PC-3 (cell line): ENCODE results near the gene SIPA1L3.

ENCODE experiments used
- EZH2 ChIP-seq: fragments of 300-600 bp; sonication (generic); IDR thresholded peaks from one replicate; pipeline ENCODE4 v1.6.1; 2017; ENCODE audit warnings: antibody characterized with exemption, mild to moderate bottlenecking, low read length; ENCODE audit not compliant: unreplicated experiment
- EZH2phosphoT487 ChIP-seq: fragments of 300-600 bp; sonication (generic); IDR thresholded peaks from 2 replicates; pipeline ENCODE4 v1.6.1; 2018; ENCODE audit warnings: mild to moderate bottlenecking, antibody characterized with exemption, low read length, borderline replicate concordance
- TF ChIP-seq, protein P1 (sequence below): fragments of 300-600 bp; sonication (generic); conservative IDR thresholded peaks from 2 replicates; pipeline ENCODE4 v1.5.1; 2017; ENCODE audit warnings: antibody characterized with exemption, low read depth, mild to moderate bottlenecking, low read length

DNA sequence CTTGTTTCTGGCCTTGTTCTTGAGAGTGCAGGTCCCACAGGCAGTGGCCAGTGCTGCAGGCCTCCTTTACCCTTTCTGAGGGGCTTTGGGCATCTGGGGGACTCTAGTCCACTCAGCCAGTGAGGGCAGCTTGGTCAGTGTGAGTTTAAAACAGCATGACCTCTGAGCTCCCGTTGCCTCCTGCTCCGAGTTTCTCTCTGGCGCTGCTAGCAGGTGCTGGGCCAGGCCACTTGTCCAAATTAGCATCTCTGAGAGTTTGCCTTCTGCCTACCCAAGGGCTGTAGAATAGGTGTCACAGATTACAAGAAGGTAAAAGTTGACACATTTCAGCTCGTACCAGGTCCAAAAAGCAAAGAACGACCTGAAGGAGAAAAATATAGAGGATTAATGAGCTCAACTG is 105.9 kb downstream of the SIPA1L3 start:
- TF ChIP-seq, protein P1, sequence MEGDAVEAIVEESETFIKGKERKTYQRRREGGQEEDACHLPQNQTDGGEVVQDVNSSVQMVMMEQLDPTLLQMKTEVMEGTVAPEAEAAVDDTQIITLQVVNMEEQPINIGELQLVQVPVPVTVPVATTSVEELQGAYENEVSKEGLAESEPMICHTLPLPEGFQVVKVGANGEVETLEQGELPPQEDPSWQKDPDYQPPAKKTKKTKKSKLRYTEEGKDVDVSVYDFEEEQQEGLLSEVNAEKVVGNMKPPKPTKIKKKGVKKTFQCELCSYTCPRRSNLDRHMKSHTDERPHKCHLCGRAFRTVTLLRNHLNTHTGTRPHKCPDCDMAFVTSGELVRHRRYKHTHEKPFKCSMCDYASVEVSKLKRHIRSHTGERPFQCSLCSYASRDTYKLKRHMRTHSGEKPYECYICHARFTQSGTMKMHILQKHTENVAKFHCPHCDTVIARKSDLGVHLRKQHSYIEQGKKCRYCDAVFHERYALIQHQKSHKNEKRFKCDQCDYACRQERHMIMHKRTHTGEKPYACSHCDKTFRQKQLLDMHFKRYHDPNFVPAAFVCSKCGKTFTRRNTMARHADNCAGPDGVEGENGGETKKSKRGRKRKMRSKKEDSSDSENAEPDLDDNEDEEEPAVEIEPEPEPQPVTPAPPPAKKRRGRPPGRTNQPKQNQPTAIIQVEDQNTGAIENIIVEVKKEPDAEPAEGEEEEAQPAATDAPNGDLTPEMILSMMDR: no peak
- TF ChIP-seq EZH2 (no peak), EZH2phosphoT487 (no peak)
